Activated T-helper 1 cell treated with anti-CD3 and anti-CD28 coated beads, Interleukin-12 subunit alpha, Interleukin-12 subunit beta, Interleukin-2, Interleukin-4 antibody, amounts not matched to agents 30 ng/mL and 10 ng/mL and 1 ng/mL, durations not matched to agents 14 hours and 24 hours and 36 hours (primary cell): ENCODE data around the gene CYP2J2. TPM values are rescaled to one million over a fixed set of nuclear protein-coding genes. Genes with fewer than 3 reads are reported as not detected.

Experiments used
- DNase-seq: peaks from one replicate; pipeline ENCODE4 v3.0.0; 2021; ENCODE audit warnings: low spot score
- H3K27ac Mint-ChIP-seq: one replicate; pipeline ENCODE4 v1.8.0; 2021; ENCODE audit warnings: mild to moderate bottlenecking, mixed read lengths
- H3K27me3 Mint-ChIP-seq: one replicate; pipeline ENCODE4 v1.8.0; 2022; ENCODE audit warnings: mild to moderate bottlenecking, moderate library complexity, mixed read lengths; ENCODE audit not compliant: insufficient read depth
- H3K36me3 Mint-ChIP-seq: one replicate; pipeline ENCODE4 v1.8.0; 2021; ENCODE audit warnings: low read depth, mixed read lengths
- H3K4me1 Mint-ChIP-seq: one replicate; pipeline ENCODE4 v1.8.0; 2021; ENCODE audit warnings: low read depth, mixed read lengths
- H3K4me3 Mint-ChIP-seq: one replicate; pipeline ENCODE4 v1.8.0; 2021; ENCODE audit warnings: mild to moderate bottlenecking, moderate library complexity, mixed read lengths
- H3K9me3 Mint-ChIP-seq: one replicate; pipeline ENCODE4 v1.8.0; 2021; ENCODE audit warnings: mixed read lengths
- intact Hi-C: fragments of 100-400 bp; cut with micrococcal nuclease; formaldehyde crosslinking; loops from one replicate; pipeline ENCODE4 v1.15.1; 2024
- total RNA-seq: library from RNA; stranded (reverse); gene quantifications from 2 replicates; pipeline ENCODE4 v1.2.3, GENCODE V29; 2022

The CYP2J2 gene
- total RNA-seq, 1 donor from 2014 or later: 0.54 TPM

GRCh38 chr1:59908682-59909081 lies 17.9 kb downstream of the CYP2J2 start:
- Mint-ChIP-seq H3K9me3 (no peaks in the 10 kb centered on the region), H3K27ac (no peak overlapping the region), H3K27me3 (no peaks in the 10 kb centered on the region), H3K4me1 (no peaks in the 10 kb centered on the region), H3K4me3 (no peak overlapping the region), H3K36me3 (peaks cover 3% of the 10 kb centered on the region)
- no peak for DNase-seq
- intact Hi-C loops: no loop called here

GRCh38 chr1:59908084-59908483 lies 18.5 kb downstream of the CYP2J2 start:
- H3K4me1 Mint-ChIP-seq: peaks cover 4% of the 10 kb centered on the region
- intact Hi-C loops: no loop called here
- H3K27me3 Mint-ChIP-seq: no peaks in the 10 kb centered on the region
- H3K27ac Mint-ChIP-seq: no peak overlapping the region
- H3K36me3 Mint-ChIP-seq: peaks cover 3% of the 10 kb centered on the region
- no peak for DNase-seq
- no peaks in the 10 kb centered on the region for H3K9me3 Mint-ChIP-seq
- no peak overlapping the region for H3K4me3 Mint-ChIP-seq

GRCh38 chr1:59906931-59907330 lies 19.6 kb downstream of the CYP2J2 start:
- peaks cover 3% of the 10 kb centered on the region for H3K36me3 Mint-ChIP-seq
- peaks cover 5% of the 10 kb centered on the region for H3K4me1 Mint-ChIP-seq
- H3K4me3 Mint-ChIP-seq: no peak overlapping the region
- no peak overlapping the region for H3K27ac Mint-ChIP-seq
- DNase-seq: no peak
- H3K27me3 Mint-ChIP-seq: no peaks in the 10 kb centered on the region
- H3K9me3 Mint-ChIP-seq: no peaks in the 10 kb centered on the region
- intact Hi-C loops: no loop called here

GRCh38 chr1:59903141-59903754 lies 23.3 kb downstream of the CYP2J2 start:
- H3K27ac Mint-ChIP-seq: no peak overlapping the region
- peaks cover 5% of the 10 kb centered on the region for H3K4me1 Mint-ChIP-seq
- H3K4me3 Mint-ChIP-seq: no peak overlapping the region
- no peaks in the 10 kb centered on the region for H3K9me3 Mint-ChIP-seq
- H3K27me3 Mint-ChIP-seq: no peaks in the 10 kb centered on the region
- H3K36me3 Mint-ChIP-seq: no peaks in the 10 kb centered on the region
- intact Hi-C loops: loop anchor here (1.0 kb wide), 1 partner anchor 44 kb away; no protein-coding TSS in a partner anchor
- no peak for DNase-seq

GRCh38 chr1:59901770-59902388 lies 24.7 kb downstream of the CYP2J2 start:
- intact Hi-C loops: no loop called here
- H3K4me3 Mint-ChIP-seq: no peak overlapping the region
- H3K27ac Mint-ChIP-seq: no peak overlapping the region
- no peaks in the 10 kb centered on the region for H3K27me3 Mint-ChIP-seq
- no peak for DNase-seq
- H3K36me3 Mint-ChIP-seq: no peaks in the 10 kb centered on the region
- H3K4me1 Mint-ChIP-seq: peaks cover 5% of the 10 kb centered on the region
- H3K9me3 Mint-ChIP-seq: no peaks in the 10 kb centered on the region

- Mint-ChIP-seq H3K36me3 (no peaks in the 10 kb centered on the region), H3K4me1 (peaks cover 5% of the 10 kb centered on the region)
- intact Hi-C loops: no loop called here
These were observed 25.9 kb downstream of the CYP2J2 start for GRCh38 chr1:59900640-59901039.

GRCh38 chr1:59898927-59899326 lies 27.6 kb downstream of the CYP2J2 start:
- Mint-ChIP-seq H3K9me3 (no peaks in the 10 kb centered on the region), H3K4me3 (no peak overlapping the region), H3K4me1 (peaks cover 5% of the 10 kb centered on the region), H3K36me3 (no peaks in the 10 kb centered on the region), H3K27ac (no peak overlapping the region), H3K27me3 (no peaks in the 10 kb centered on the region)
- intact Hi-C loops: no loop called here
- DNase-seq: no peak

More at GRCh38 chr1:59900640-59901039, 25.9 kb downstream of the CYP2J2 start:
- Mint-ChIP-seq H3K27me3 (no peaks in the 10 kb centered on the region), H3K4me3 (no peak overlapping the region), H3K27ac (no peak overlapping the region), H3K9me3 (no peaks in the 10 kb centered on the region)
- DNase-seq: no peak

- no peak for DNase-seq
- H3K36me3 Mint-ChIP-seq: no peaks in the 10 kb centered on the region
- H3K27ac Mint-ChIP-seq: no peak overlapping the region
- H3K4me1 Mint-ChIP-seq: peaks cover 9% of the 10 kb centered on the region
- no peak overlapping the region for H3K4me3 Mint-ChIP-seq
- intact Hi-C loops: no loop called here
- H3K27me3 Mint-ChIP-seq: no peaks in the 10 kb centered on the region
- no peaks in the 10 kb centered on the region for H3K9me3 Mint-ChIP-seq
These were observed 29.4 kb downstream of the CYP2J2 start for GRCh38 chr1:59897165-59897564.

- H3K9me3 Mint-ChIP-seq: peaks cover 5% of the 10 kb centered on the region
- H3K4me3 Mint-ChIP-seq: no peak overlapping the region
- H3K27me3 Mint-ChIP-seq: no peaks in the 10 kb centered on the region
- intact Hi-C loops: no loop called here
- H3K27ac Mint-ChIP-seq: no peak overlapping the region
- H3K4me1 Mint-ChIP-seq: peaks cover 9% of the 10 kb centered on the region
- H3K36me3 Mint-ChIP-seq: no peaks in the 10 kb centered on the region
- no peak for DNase-seq
These were observed 33.4 kb downstream of the CYP2J2 start for GRCh38 chr1:59892841-59893811.

GRCh38 chr1:59885160-59885832 lies 41.3 kb downstream of the CYP2J2 start:
- H3K27me3 Mint-ChIP-seq: peaks cover 6% of the 10 kb centered on the region
- no peak for DNase-seq
- intact Hi-C loops: no loop called here

GRCh38 chr1:59880735-59881134 lies 45.8 kb downstream of the CYP2J2 start:
- intact Hi-C loops: no loop called here
- no peak for DNase-seq
- Mint-ChIP-seq H3K9me3 (peaks cover 7% of the 10 kb centered on the region), H3K36me3 (peaks cover 3% of the 10 kb centered on the region), H3K27me3 (peaks cover 6% of the 10 kb centered on the region), H3K4me1 (no peaks in the 10 kb centered on the region), H3K4me3 (no peak overlapping the region), H3K27ac (no peak overlapping the region)

More at GRCh38 chr1:59885160-59885832, 41.3 kb downstream of the CYP2J2 start:
- no peak overlapping the region for H3K4me3 Mint-ChIP-seq
- no peak overlapping the region for H3K27ac Mint-ChIP-seq
- H3K36me3 Mint-ChIP-seq: no peaks in the 10 kb centered on the region
- peaks cover 6% of the 10 kb centered on the region for H3K9me3 Mint-ChIP-seq
- H3K4me1 Mint-ChIP-seq: no peaks in the 10 kb centered on the region

- Mint-ChIP-seq H3K4me1 (no peaks in the 10 kb centered on the region), H3K9me3 (peaks cover 7% of the 10 kb centered on the region), H3K27ac (no peak overlapping the region), H3K4me3 (no peak overlapping the region), H3K27me3 (peaks cover 6% of the 10 kb centered on the region), H3K36me3 (peaks cover 3% of the 10 kb centered on the region)
- intact Hi-C loops: loop anchor here (1.0 kb wide), 1 partner anchor 67 kb away; no protein-coding TSS in a partner anchor
- DNase-seq: no peak
These were observed 46.5 kb downstream of the CYP2J2 start for GRCh38 chr1:59879996-59880505.
